GM23338 (cell line): ENCODE data around the gene PILRB. TPM values are rescaled to one million over a fixed set of nuclear protein-coding genes. Genes with fewer than 3 reads are reported as not detected.

Experiments used
- ATAC-seq: fragments of 200-7000 bp; cut with Tn5 transposase; 3 replicates; pipeline ENCODE4 v1.9.1; 2020
- DNase-seq: peaks from one replicate; pipeline ENCODE4 v3.0.0-alpha.2; 2015; ENCODE audit warnings: low spot score
- H2AFZ ChIP-seq: fragments of 200-600 bp; sonication (generic); 2 replicates; pipeline ENCODE4 v1.8.0; 2016; ENCODE audit warnings: antibody characterized with exemption, mild to moderate bottlenecking, moderate library complexity
- H3F3A ChIP-seq: fragments of 200-600 bp; sonication (generic); replicated peaks from 2 replicates; pipeline ENCODE4 v1.8.0; 2017; ENCODE audit warnings: antibody characterized with exemption, mixed run types, low read depth
- H3K27ac ChIP-seq: fragments of 200-600 bp; sonication (generic); 2 replicates; pipeline ENCODE4 v1.6.1; 2016; ENCODE audit warnings: low read depth
- H3K27me3 ChIP-seq: fragments of 200-600 bp; sonication (generic); 2 replicates; pipeline ENCODE4 v1.8.0; 2016; ENCODE audit warnings: mild to moderate bottlenecking, mixed run types, moderate library complexity; ENCODE audit not compliant: insufficient read depth
- H3K36me3 ChIP-seq: fragments of 200-600 bp; sonication (generic); 2 replicates; pipeline ENCODE4 v1.8.0; 2016; ENCODE audit warnings: mild to moderate bottlenecking; ENCODE audit not compliant: insufficient read depth
- H3K4me1 ChIP-seq: fragments of 200-600 bp; sonication (generic); 2 replicates; pipeline ENCODE4 v1.8.0; 2016; ENCODE audit warnings: mild to moderate bottlenecking, moderate library complexity; ENCODE audit not compliant: insufficient read depth
- H3K4me2 ChIP-seq: fragments of 200-600 bp; sonication (generic); 2 replicates; pipeline ENCODE4 v1.7.1; 2017; ENCODE audit warnings: mixed run types
- H3K4me3 ChIP-seq: fragments of 200-600 bp; sonication (generic); 2 replicates; pipeline ENCODE4 v1.6.1; 2016; ENCODE audit warnings: mixed run types
- H3K79me2 ChIP-seq: fragments of 200-600 bp; sonication (generic); replicated peaks from 2 replicates; pipeline ENCODE4 v1.8.0; 2017; ENCODE audit warnings: mild to moderate bottlenecking; ENCODE audit not compliant: insufficient read depth
- H3K9me2 ChIP-seq: fragments of 200-600 bp; sonication (generic); 2 replicates; pipeline ENCODE4 v1.8.0; 2017; ENCODE audit not compliant: insufficient read depth
- H4K20me1 ChIP-seq: fragments of 200-600 bp; sonication (generic); replicated peaks from 2 replicates; pipeline ENCODE4 v1.8.0; 2017; ENCODE audit warnings: mild to moderate bottlenecking; ENCODE audit not compliant: insufficient read depth
- H3K27ac Mint-ChIP-seq: 2 replicates; pipeline ENCODE4 v1.8.0; 2020; ENCODE audit warnings: inconsistent platforms, mild to moderate bottlenecking, moderate library complexity, mixed read lengths
- H3K27me3 Mint-ChIP-seq: 3 replicates; pipeline ENCODE4 v1.8.0; 2022; ENCODE audit warnings: low read depth, mild to moderate bottlenecking, moderate library complexity, mixed read lengths, inconsistent platforms; ENCODE audit not compliant: insufficient read depth, poor library complexity
- H3K36me3 Mint-ChIP-seq: 3 replicates; pipeline ENCODE4 v1.8.0; 2021; ENCODE audit warnings: low read depth, mild to moderate bottlenecking, inconsistent platforms, moderate library complexity, mixed read lengths
- H3K4me1 Mint-ChIP-seq: 3 replicates; pipeline ENCODE4 v1.8.0; 2020; ENCODE audit warnings: mild to moderate bottlenecking, inconsistent platforms, mixed read lengths
- H3K4me3 Mint-ChIP-seq: 3 replicates; pipeline ENCODE4 v1.8.0; 2021; ENCODE audit warnings: moderate library complexity, mild to moderate bottlenecking, inconsistent platforms, mixed read lengths
- H3K9me3 Mint-ChIP-seq: 3 replicates; pipeline ENCODE4 v1.8.0; 2020; ENCODE audit warnings: moderate library complexity, mild to moderate bottlenecking, inconsistent platforms, mixed read lengths
- CREB1 ChIP-seq: fragments of 250-450 bp; sonication (Bioruptor Pico); IDR thresholded peaks from 2 replicates; pipeline ENCODE4 v1.5.0; 2020; ENCODE audit warnings: low read depth, mild to moderate bottlenecking, moderate library complexity
- EZH2 ChIP-seq: fragments of 200-600 bp; sonication (generic); IDR thresholded peaks from one replicate; pipeline ENCODE4 v1.8.0; 2017; ENCODE audit warnings: antibody characterized with exemption, mild to moderate bottlenecking, low read depth; ENCODE audit not compliant: unreplicated experiment
- EZH2phosphoT487 ChIP-seq: fragments of 200-600 bp; sonication (generic); IDR thresholded peaks from one replicate; pipeline ENCODE4 v1.8.1; 2018; ENCODE audit warnings: antibody characterized with exemption; ENCODE audit not compliant: unreplicated experiment
- JUNB ChIP-seq: IDR thresholded peaks from one replicate; pipeline ENCODE4 v1.6.1; 2016; ENCODE audit warnings: antibody characterized with exemption; ENCODE audit not compliant: unreplicated experiment
- NANOG ChIP-seq: IDR thresholded peaks from 2 replicates; pipeline ENCODE4 v1.6.1; 2016; ENCODE audit warnings: antibody characterized with exemption, borderline replicate concordance
- POLR2AphosphoS5 ChIP-seq: IDR thresholded peaks from 2 replicates; pipeline ENCODE4 v1.6.1; 2016; ENCODE audit warnings: antibody characterized with exemption, low read depth
- STAT1 ChIP-seq: IDR thresholded peaks from one replicate; pipeline ENCODE4 v1.6.1; 2016; ENCODE audit warnings: antibody characterized with exemption; ENCODE audit not compliant: unreplicated experiment
- ZNF114 ChIP-seq: fragments of 250-450 bp; sonication (Bioruptor Pico); IDR thresholded peaks from 2 replicates; pipeline ENCODE4 v1.5.0; 2020; ENCODE audit warnings: mild to moderate bottlenecking, moderate library complexity
- ZNF331 ChIP-seq: fragments of 250-450 bp; sonication (Bioruptor Pico); IDR thresholded peaks from 2 replicates; pipeline ENCODE4 v1.5.0; 2020; ENCODE audit warnings: low read depth, mild to moderate bottlenecking, moderate library complexity
- polyA plus RNA-seq: library from polyadenylated mRNA; unstranded; fragments of >200 nt; fragmentation: Nextera tagmentation; extraction: Ambion mirVana; gene quantifications from 2 replicates; pipeline ENCODE4 v1.2.1, GENCODE V29; 2016
- total RNA-seq: library from RNA; depleted of rRNA; stranded (reverse); fragments of >200 nt; shearing (Covaris generic); gene quantifications from 2 replicates; pipeline ENCODE4 v1.2.3, GENCODE V29; 2014
- TF ChIP-seq, protein P1 (sequence below): IDR thresholded peaks from one replicate; pipeline ENCODE4 v1.6.1; 2018; ENCODE audit warnings: antibody characterized with exemption; ENCODE audit not compliant: unreplicated experiment
- TF ChIP-seq, protein P2 (sequence below): IDR thresholded peaks from 2 replicates; pipeline ENCODE4 v1.6.1; 2016; ENCODE audit warnings: antibody characterized with exemption
- TF ChIP-seq, protein P3 (sequence below), 2 experiments: fragments of 200-600 bp in 1 of 2; sonication (generic) in 1 of 2; conservative IDR thresholded peaks; 2 replicates each; pipeline versions ENCODE4 v1.5.1 to v1.6.1; 2016 to 2017; ENCODE audit warnings: antibody characterized with exemption in 2 of 2, low read depth in 2 of 2, mild to moderate bottlenecking in 2 of 2, moderate library complexity in 1 of 2

The PILRB gene
- total and polyA plus RNA-seq, 2 experiments from 2014 or later, result 25.3 to 43.0 TPM

DNA sequence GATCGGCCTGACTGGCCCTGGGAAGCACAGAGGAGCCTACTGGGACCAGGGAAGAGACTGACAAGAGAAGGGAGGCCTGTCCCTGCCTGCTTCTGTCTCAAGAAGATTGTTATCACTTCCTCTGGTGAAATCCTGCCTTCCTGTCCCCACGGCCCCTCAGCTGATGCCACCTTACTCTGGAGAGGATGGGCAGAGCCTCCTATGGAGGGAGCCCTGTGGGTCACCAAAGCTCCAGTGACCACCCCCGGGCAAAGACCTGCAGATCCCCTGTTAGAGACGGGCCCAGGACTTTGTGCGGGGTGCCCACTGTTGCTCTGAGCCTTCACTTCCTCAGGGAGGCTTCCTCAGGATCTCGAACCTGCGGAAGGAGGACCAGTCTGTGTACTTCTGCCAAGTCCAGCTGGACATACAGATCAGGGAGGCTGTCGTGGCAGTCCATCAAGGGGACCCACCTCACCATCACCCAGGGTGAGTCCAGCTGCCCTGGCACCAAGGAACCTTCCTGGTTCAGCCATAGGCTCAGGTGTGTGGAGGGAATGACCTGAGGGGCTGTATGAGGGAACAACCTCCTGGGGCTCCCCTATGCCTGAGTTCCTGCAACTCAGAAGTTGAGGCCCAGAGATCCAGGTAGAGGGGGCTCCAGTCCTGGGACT is 1.4 kb upstream of the PILRB start (continued):
- TF ChIP-seq, protein P1, sequence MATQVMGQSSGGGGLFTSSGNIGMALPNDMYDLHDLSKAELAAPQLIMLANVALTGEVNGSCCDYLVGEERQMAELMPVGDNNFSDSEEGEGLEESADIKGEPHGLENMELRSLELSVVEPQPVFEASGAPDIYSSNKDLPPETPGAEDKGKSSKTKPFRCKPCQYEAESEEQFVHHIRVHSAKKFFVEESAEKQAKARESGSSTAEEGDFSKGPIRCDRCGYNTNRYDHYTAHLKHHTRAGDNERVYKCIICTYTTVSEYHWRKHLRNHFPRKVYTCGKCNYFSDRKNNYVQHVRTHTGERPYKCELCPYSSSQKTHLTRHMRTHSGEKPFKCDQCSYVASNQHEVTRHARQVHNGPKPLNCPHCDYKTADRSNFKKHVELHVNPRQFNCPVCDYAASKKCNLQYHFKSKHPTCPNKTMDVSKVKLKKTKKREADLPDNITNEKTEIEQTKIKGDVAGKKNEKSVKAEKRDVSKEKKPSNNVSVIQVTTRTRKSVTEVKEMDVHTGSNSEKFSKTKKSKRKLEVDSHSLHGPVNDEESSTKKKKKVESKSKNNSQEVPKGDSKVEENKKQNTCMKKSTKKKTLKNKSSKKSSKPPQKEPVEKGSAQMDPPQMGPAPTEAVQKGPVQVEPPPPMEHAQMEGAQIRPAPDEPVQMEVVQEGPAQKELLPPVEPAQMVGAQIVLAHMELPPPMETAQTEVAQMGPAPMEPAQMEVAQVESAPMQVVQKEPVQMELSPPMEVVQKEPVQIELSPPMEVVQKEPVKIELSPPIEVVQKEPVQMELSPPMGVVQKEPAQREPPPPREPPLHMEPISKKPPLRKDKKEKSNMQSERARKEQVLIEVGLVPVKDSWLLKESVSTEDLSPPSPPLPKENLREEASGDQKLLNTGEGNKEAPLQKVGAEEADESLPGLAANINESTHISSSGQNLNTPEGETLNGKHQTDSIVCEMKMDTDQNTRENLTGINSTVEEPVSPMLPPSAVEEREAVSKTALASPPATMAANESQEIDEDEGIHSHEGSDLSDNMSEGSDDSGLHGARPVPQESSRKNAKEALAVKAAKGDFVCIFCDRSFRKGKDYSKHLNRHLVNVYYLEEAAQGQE, result no peak

DNA sequence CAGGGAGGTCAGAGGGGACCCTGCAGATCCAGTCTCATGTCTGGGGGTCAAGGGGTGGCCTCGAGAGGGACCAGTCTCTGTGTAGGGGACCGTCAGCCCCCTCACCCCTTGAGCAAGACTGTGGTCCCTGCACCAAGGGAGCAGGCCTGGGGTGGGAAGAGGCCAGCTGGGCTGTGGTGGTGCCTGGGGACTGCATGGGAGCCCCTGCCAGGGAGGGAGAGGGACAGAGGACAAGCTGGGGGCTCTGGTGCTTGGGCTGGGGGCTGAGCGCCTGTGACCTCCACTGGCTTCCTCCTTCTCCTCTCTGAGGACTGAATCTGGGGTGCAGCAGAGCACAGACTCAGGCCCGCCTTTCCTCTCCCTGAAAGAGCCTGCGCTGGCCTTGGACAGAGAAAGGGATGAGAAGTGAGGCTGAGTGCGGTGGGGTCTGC is 771 bp upstream of the PILRB start:
- peaks cover 10% of the 10 kb centered on the region for H3K27me3 Mint-ChIP-seq
- Histone ChIP-seq H2AFZ (no peak overlapping the region), H3K36me3 (peaks cover 25% of the 10 kb centered on the region), H4K20me1 (no peaks in the 10 kb centered on the region; the same call in 1 of the 2 replicates), H3K9me2 (no peaks in the 10 kb centered on the region), H3K27me3 (no peaks in the 10 kb centered on the region), H3F3A (no peaks in the 10 kb centered on the region), H3K4me2 (no peak overlapping the region), H3K27ac (no peak overlapping the region), H3K4me3 (no peak overlapping the region), H3K79me2 (no peaks in the 10 kb centered on the region), H3K4me1 (no peaks in the 10 kb centered on the region)
- H3K4me1 Mint-ChIP-seq, result no peaks in the 10 kb centered on the region
- no peak for DNase-seq
- H3K9me3 Mint-ChIP-seq, result no peaks in the 10 kb centered on the region
- no peak for ATAC-seq
- H3K27ac Mint-ChIP-seq, result no peak overlapping the region
- H3K4me3 Mint-ChIP-seq, result no peak overlapping the region
- H3K36me3 Mint-ChIP-seq, result peaks cover 72% of the 10 kb centered on the region
- TF ChIP-seq NANOG (no peak), JUNB (no peak), CREB1 (CRISPR knock-in tag) (no peak), ZNF114 (no peak), POLR2AphosphoS5 (no peak), STAT1 (no peak), EZH2 (no peak), EZH2phosphoT487 (no peak), ZNF331 (no peak)
- TF ChIP-seq, protein P2, sequence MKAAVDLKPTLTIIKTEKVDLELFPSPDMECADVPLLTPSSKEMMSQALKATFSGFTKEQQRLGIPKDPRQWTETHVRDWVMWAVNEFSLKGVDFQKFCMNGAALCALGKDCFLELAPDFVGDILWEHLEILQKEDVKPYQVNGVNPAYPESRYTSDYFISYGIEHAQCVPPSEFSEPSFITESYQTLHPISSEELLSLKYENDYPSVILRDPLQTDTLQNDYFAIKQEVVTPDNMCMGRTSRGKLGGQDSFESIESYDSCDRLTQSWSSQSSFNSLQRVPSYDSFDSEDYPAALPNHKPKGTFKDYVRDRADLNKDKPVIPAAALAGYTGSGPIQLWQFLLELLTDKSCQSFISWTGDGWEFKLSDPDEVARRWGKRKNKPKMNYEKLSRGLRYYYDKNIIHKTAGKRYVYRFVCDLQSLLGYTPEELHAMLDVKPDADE, result no peak
- TF ChIP-seq, protein P3, sequence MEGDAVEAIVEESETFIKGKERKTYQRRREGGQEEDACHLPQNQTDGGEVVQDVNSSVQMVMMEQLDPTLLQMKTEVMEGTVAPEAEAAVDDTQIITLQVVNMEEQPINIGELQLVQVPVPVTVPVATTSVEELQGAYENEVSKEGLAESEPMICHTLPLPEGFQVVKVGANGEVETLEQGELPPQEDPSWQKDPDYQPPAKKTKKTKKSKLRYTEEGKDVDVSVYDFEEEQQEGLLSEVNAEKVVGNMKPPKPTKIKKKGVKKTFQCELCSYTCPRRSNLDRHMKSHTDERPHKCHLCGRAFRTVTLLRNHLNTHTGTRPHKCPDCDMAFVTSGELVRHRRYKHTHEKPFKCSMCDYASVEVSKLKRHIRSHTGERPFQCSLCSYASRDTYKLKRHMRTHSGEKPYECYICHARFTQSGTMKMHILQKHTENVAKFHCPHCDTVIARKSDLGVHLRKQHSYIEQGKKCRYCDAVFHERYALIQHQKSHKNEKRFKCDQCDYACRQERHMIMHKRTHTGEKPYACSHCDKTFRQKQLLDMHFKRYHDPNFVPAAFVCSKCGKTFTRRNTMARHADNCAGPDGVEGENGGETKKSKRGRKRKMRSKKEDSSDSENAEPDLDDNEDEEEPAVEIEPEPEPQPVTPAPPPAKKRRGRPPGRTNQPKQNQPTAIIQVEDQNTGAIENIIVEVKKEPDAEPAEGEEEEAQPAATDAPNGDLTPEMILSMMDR (conservative IDR thresholded peaks at IDR 0.05; ENCODE audit: low read depth in 2 of 2), result no peak
- TF ChIP-seq, protein P1, result no peak
